Lung microvascular endothelial cell (primary cell): ENCODE measurements around the gene COQ8B. TPM values are rescaled to one million over a fixed set of nuclear protein-coding genes. Genes with fewer than 3 reads are reported as not detected.

ENCODE experiments used
- DNase-seq, 2 donors: peaks; one replicate each; pipeline versions ENCODE4 v3.0.0 to v3.0.0-alpha.2; 2010; ENCODE audit warnings: low read depth in 2 of 2
- total RNA-seq: library from RNA; depleted of rRNA; stranded (reverse); fragments of >200 nt; gene quantifications from 2 replicates; pipeline ENCODE4 v1.2.1, GENCODE V29; 2014

The COQ8B gene
- total RNA-seq, 1 donor from 2014 or later, result 12.5 TPM

DNA sequence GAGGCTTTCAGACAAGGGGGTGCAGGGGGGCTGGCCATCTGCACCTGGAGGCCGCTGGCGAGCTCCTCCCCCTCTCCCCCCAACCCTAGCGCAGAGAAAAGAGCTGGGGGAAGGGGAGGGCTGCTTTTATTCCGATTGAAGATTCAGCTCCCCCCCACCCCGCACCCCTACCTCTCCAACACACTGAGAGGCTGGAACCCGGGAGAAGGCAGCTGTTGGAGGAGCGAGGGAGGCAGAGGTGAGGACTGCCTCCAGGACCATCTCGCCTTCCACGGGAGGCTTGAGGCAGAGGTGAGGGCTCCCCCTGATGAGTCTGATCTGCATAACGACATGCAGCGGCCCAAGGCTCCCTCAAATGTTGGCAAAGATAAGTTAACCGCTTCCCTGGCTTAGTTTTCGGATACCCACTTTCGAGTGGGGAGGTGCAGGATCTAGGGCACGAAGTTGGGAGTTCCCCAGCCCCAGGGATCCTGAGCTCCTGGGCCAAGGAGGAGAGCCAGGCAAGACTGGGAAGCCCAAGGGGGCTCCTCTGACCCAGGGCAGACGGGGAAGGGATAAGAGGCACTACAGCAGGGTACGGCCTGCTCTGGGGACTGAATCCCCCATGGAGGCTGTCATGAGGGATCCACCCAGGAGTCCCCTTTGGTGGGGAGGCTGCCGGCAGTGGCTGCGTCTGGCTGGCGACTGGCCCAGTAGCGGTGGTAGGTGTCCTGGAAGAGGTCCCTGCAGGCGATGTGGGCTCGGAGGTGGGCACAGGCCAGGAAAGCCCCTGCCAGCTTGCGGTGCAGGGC is 25.1 kb downstream of the COQ8B start:
- no peak for DNase-seq

DNA sequence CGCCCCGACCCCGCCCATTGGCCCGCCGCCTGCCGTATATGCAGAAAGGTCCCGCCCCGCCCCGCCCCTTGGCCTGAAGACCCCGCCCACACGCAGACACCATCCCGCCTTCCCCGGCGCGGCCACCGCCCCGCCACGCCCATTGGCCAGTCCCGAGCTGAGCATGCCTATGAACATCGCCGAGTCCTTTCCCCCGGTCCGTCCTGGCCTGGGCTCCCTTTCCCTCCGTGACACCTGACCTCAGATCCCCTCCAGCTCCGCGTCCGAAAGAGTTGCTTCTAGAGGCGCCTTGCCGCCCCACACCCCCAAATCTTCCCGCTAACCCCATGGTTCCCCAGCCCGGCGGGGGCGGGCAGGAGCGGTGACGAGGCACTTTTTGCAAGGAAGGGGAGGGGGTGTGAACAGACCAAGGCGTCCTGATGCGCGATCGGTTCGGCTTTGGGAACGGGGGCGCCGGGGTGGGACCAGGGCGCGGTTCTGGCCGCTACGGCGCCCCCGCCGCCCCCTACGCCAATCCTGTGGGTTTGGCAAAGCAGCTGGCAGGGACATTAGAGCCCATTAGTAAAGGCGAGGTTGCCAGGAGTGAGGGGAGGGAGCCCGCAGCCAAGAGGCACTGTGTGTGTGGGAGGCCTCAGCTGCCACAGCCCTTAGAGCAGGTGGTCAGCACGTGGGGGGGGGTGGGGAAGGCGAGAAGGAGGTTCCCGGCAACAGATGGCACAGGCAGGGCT is 25.8 kb downstream of the COQ8B start:
- DNase-seq, result peak; percentile 93 to 94

DNA sequence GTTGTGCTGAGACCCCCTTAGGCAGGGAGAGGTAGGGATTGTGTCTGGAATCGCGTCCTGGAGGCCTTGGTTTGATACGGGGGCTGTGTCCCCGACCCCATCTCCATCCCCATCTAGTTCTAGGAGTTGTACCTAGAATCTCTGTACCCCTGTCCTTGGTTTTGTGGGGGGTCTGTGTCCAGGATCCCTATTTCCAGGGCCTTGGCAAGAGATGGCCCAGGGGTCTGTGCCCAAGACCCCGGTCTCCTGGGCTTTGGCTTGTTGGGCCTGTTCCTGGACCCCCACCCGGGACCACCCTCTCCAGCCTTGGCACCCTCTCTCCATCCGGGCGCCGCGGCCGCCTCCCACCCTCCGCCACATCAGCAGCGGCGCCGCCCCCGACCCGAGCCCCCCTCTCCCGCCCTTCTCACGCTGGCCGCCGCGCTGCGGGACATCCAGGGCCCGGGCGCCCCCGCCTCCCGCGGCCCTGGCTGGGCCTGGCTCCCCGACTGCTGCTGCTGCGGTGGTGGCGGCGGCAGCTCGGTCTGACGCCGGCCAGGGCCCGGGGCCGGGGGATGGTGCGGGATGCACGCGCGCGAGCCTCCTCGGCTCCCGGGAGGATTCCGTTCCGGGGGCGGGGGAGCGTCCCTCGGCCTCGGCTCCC is 26.5 kb downstream of the COQ8B start, which contains the start of gene NUMBL:
Gene NUMBL, minus strand, starts transcription at position 602 of the 643 bp plus-strand sequence. Its CDS starts 168 bp downstream, at position 434.
- DNase-seq, result no peak

DNA sequence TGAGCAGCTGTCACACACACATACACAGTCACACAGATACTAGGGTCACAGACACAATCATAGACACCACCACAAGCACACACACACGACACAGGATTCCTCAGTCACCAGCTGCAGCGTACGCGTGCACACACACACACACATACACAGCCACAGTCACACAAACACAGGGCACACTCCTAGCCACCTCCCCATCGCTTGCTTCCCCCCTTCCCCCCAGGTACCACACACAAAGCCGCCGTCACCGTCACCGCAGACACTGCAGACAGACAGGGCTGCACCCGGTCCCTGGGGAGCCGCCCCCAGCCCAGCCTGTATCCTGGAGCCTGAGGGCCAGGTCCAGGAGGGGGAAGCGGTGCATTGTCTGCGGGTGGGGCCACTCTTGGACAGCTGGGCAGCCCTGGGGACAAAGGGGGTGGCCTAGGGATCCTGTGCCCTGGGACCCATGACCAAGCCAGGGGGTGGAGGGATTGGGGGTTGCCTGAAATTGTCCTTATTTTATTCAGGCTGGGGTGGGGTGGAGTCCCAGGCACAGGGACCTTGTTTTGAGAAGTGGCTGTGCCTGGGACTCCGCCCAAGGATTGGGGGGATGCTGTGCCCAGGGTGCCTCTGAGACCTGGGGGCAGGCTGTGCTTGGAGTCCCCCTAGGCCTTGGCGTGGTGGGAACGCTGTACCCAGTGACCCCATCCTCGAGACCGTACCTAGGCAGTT is 27.2 kb downstream of the COQ8B start:
- DNase-seq, result peak; percentile 25 to 36

DNA sequence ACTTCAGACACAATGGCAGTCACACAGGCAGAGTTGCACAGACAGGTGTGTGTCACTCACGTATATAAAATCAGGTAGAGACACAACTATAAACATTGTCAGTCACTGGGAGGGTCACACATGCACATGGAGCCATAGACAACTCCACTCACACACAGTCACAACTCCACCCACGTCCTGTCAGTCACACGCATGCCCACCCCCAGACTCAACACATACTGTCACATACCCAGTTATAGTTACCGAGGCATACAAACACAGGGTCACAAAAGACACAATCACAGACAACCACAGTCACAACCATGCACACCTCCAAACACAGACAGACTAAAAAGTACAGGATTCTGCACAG is 27.7 kb downstream of the COQ8B start:
- DNase-seq, result peak; percentile 23 to 28

DNA sequence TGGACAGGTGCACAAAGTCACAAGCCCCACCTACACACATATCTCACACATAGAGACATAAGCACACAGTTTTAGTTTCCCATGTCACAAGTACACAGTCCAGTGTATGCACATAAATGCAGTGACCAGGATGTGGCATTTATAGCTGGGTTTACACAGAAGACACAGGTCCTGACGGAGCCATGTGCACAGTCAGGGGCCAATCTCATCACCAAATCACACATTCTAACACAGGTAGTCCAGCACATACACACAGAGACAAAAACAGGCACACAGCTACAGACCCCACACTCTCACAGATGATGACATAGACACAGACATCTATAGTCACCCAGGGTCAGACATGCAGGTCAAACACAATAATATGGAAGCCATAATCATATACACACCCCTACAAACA is 28.4 kb downstream of the COQ8B start:
- DNase-seq, result no peak

DNA sequence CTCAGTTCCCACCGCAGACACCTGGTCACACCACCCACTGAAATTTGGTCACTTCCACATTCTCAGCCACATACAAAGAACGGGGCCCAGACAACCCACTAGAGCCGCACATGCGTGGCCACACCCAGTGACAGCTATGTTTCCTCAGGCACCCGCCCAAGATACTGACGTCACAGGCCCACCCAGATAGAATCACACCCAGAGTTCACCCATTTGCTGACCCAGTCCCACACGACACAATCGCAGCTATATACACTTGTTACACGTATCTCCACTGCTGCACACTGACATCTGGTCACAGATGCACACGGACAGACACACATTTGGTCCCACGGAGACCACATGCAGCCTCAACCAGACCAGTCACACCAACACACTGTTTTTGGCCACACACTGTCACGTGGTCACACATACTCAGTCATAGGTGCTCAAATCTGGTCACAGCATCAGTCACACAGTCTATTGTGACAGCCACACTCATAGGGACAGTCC is 29.1 kb downstream of the COQ8B start:
- DNase-seq, result peak; percentile 36 to 62

DNA sequence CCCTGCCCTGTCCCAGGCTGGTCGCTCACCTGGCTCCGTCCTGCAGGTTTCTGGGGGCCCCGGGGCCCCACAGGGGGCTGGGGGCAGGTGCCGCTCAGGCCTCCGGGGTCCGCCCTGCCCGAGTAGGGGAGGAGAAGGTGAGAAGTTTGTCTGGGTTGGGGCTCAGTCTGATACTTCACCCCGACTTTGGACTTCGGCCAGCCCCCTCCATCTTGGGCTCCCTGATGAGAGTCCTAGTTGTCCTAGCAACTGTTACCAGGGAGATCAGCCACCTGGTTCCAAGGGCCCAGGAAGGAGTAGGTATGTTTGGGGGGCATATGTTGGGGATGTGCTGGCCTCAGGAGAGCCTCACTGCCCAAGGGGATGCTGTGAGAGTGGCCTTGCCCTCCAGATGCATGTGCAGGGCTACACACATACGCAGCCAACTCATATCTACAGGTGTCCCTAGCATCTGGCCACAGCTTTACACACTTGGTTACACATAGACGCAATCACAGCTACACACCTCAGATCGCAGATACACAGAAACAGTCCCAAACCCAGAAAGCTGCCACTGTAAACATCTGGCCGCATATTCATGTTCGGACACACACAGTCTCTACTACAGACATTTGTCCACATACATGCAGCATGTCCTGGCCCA is 29.7 kb downstream of the COQ8B start:
- no peak for DNase-seq

DNA sequence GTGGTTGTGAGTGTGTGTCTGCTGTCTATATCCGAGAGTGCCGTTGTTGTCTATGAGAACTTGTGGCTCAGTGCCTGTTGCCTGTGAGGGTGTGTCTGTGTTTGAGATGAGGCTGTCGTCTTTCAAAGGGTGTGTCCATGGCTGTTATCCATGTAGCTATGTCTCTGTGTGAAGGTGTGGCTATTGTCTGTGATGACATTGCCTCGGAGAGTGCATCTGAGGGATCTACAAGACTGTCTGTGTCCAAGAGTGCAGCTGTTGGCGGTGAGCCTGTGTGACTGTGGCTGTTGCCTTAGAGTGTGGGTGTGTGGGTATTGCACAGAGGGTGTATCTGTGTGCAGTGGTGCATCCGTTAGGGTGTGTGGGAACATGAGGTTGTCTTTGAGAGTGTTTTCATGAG is 31.1 kb downstream of the COQ8B start:
- no peak for DNase-seq

DNA sequence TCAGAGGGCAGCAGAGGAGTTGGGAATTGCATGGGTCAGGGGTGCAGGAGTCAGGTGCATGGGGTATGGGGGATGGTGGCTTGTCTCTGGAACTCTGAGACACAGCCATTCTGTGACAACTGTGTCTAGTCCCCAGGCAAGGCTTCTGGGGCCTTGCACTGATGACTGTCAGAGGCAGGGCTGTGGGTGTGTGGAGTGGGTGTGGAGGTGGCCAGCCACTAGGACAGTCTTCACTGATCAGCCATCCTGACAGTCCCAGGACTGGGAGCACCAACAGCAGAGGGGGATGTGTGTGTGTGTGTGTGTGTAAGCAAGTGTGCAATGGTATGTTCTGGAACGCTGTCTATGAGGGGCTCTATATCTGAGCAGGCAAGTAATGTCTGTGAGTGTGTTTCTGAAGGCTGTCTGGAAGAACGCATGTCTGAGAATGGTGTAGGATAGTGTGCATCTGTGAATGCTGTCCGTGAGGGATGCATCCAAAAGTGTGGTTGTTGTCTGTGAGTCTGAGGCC is 31.6 kb downstream of the COQ8B start:
- no peak for DNase-seq

DNA sequence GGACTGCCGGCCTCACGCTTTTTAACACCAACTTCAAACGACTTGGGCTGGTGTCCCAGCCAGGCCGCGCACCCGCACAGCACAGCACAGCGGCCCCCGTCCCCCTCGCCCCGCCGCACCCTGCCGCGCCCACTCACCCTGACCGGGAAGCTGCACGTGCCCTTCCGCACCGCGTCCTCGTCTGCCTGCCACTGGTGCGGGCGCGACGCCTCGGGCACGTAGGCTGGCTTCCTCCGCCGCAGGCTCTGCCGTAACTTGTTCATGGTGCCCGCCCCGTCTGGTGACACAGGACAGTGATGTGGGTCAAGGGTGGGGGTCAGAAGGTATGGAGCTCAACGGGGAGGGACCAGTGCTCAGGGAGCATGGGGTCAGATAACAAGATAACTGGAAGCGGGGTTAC is 32.4 kb downstream of the COQ8B start:
- no peak for DNase-seq

DNA sequence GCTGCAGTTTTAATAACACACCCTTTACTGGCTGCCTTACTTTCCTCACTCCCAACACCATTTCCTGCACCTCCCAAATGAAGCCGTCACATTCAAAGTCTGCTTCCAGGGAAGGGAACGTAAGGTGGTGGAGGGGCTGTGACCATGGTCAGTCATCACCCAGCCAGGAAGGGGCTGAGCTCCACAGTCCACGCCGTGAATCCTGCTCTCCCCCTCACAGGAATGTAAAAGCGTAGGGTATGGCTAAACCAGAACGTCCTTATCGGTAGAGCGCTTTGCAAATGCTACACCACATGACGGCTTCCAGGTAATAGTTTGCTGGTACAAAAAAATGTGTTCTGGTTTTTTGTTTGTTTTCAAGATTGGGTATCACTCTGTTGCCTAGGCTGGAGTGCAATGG is 33.2 kb downstream of the COQ8B start:
- DNase-seq, result no peak

DNA sequence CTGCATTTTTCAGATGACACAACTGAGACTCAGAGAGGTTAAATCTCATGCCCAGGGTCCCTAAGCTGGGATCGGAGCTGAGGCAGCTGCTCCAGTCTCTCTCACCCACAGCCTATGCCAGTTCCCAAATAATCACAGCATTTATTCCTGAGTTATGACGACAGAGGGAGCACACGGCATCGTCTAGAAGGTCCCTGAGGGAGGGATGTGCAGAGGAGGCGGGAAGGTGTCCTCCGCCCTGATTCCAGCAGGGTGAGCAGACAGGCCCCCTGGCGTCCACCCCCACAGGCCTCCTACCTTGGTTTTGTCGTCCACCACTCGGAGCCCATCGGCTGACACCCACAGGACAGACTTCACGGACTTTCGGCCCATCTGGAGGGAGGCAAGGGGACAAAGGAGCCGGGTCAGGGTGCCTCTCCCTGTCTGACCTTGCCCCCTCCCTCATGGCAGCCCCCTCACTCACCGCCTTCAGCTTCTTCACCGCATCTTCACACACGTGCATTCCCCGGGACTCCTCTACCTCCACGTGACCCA is 34.2 kb downstream of the COQ8B start:
- DNase-seq, result no peak

DNA sequence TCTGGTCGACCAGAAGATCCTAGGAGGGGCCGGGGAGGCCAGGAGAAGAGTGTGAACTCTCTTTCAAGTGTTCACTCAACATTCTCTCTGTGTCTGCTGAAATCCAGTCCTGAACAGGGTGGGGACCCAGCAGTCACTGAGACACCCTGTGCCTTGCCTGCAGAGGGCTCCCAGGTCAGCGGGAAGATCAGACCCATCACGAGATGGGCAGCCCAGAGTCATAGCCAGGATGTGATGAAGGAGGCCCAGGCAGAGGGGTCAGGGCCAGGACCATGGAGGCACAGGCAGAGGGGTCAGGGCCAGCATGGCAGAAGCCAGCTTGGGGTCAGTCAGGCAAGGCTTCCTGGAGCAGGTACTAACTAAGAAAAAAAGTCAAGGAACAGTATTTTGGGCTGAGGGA is 35.6 kb downstream of the COQ8B start:
- no peak for DNase-seq

DNA sequence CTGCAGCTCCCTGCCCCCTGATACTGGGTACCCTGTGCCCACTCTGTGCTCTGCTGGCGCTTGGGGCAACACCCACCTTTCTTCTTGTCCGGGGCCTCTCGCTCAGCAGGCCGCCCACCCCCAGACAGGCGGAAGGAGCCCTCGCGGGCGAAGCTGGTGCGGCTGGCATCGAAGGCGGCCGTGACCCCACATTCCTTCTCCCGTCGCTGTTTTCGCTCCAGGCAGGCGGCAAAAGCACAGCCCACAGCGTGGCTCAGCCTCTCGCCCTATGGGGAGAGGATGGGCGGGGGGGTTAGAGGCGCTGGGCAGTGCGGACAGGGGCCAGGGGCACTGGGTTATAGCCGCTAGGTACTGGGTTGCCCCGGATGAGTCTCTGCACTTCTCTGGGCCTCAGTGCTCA is 39.5 kb downstream of the COQ8B start:
- no peak for DNase-seq

DNA sequence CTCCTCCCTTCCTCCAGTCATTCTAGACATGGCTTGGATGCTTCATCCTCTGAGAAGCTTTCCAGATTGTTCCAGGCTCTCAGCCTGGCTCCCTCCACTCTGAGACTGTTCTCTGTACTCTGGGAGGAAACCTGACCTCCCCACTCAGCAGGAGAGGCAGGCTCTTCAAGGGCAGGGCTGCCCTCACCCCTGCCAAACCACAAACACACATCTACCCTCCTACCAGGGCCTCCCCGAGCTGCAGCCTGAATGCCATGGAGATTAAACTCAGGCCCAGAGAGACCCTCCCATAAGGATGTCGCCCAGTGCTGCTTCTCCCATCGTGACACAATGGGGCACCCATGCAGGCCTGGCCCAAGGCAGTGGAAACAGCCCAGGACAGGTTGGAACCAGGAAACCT is 42.4 kb downstream of the COQ8B start:
- DNase-seq, result no peak

DNA sequence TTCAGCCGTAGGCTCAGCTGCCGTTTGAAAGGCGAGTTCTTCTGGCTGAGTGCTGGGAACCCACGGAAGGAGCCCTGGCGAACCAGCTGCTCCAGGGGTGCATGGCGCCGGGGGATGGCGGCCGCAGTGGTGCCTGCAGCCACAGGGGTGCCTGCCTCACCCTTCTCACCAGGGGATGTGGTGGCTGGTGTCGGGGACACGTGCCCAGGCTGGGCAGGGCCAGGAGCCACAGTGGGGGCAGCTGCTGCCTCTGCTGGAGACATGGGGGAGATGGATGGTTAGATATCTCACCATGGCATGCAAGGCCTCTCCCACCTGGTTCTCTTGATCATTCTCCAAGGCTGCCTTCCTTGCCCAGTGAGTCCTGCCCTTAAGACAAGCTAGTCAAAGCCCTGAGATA is 43.3 kb downstream of the COQ8B start:
- no peak for DNase-seq

DNA sequence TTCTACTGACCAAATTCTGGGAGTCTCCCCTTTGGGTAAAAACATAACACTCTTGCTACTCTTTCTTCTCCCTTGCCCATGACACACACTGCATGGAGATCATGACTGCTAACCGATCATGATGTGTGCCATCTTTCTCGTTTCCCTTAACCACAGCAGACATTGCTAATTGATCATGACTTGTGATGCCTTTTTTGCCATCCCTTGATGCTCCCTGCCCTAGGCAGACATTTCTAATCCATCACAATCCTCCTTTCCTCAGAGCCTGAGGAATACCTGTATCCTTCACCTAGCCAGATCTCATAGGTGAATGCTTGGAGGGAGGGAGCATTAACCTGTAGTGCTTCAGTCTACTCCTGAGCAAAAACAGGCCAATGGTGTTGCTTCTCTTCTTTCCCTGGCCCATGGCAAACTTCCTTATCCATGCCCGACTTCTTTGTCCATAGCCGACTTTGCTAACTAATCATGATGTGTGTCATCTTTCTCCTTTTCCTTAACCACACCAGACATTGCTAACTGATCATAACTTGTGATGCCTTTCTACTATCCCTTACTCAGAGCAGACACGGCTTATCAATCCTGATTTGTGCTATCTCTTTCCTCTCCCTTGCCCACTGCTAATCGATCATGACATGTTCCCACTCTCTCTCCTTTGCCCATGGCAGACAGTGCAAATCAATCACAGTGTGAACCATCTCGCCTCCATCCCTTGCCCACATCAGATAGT is 44.0 kb downstream of the COQ8B start:
- no peak for DNase-seq

DNA sequence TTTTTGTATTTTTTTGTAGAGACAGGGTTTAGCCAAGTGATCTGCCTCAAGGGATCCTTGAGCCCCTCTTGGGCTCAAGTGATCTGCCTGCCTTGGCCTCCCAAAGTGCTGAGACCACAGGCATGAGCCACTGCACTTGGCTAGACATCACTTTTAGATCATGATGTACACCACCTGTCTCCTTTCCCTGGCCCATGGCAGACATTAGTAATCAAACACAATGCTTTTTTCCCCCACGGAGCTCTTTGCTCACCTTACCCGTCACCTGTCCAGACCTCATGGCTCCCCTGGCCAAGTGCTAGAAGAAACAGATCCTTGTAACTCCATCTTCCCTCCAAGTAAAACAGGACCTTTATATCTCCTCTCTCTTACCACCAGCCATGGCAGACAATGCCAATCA is 44.6 kb downstream of the COQ8B start:
- no peak for DNase-seq

DNA sequence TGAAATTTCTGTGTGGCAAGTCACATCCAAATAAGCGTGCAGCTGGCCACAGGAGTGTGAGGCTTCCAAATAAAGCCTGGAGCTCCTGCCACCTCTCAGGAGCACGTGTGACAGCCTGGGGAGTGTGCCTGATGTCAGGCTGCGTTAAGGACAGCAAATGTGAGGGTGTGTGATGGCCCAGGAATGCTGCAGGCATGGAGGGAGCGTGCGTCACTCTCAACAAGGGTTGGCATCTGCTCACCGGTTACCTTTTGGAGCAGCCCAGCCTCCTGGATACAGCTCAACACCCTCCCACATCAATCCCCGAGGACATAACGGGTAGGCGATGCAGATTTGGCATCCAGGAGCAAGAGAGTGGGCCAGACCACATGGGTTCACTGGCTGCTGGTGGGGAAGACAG is 45.3 kb downstream of the COQ8B start:
- no peak for DNase-seq
